ENCODE measurements around the gene RAPGEF2. TPM values are rescaled to one million over a fixed set of nuclear protein-coding genes. Genes with fewer than 3 reads are reported as not detected.
A peak's percentile ranks its signal among the peaks of the same experiment; 100 is the strongest.

Gene RAPGEF2
- total RNA-seq, 1 donor: 50.3 TPM

GRCh38 chr4:159395693-159396092 is 292.8 kb downstream of the RAPGEF2 start:
- no peak for DNase-seq (ENCODE audit: insufficient read length, low spot score, missing footprints)
- Histone ChIP-seq H2AFZ (ENCODE audit: low read length) (no peak overlapping the region), H3K4me1 (ENCODE audit: insufficient read depth, low read length) (peaks cover 11% of the 10 kb centered on the region), H3K4me3 (ENCODE audit: insufficient read depth, low read length) (no peak overlapping the region), H3K36me3 (ENCODE audit: insufficient read depth, low read length) (no peaks in the 10 kb centered on the region), H3K79me2 (ENCODE audit: insufficient read depth, low read length) (no peaks in the 10 kb centered on the region), H3K27me3 (ENCODE audit: insufficient read depth, low read length) (no peaks in the 10 kb centered on the region), H3K27ac (ENCODE audit: low read depth, low read length) (no peak overlapping the region), H4K20me1 (ENCODE audit: insufficient read depth, low read length) (no peaks in the 10 kb centered on the region), H3K9me3 (ENCODE audit: low read depth, low read length) (no peaks in the 10 kb centered on the region), H3K4me2 (ENCODE audit: insufficient read depth, low read length) (no peak overlapping the region)
- no peak for TF ChIP-seq CTCF (IDR thresholded peaks at IDR 0.05; ENCODE audit: extremely low read depth, low read depth, low read length)

GRCh38 chr4:159396151-159396550 is 293.3 kb downstream of the RAPGEF2 start:
- H4K20me1 ChIP-seq (ENCODE audit: insufficient read depth, low read length): no peaks in the 10 kb centered on the region
- H3K4me1 ChIP-seq (ENCODE audit: insufficient read depth, low read length): peaks cover 11% of the 10 kb centered on the region
- TF ChIP-seq CTCF (IDR thresholded peaks at IDR 0.05; ENCODE audit: extremely low read depth, low read depth, low read length): no peak
- H3K79me2 ChIP-seq (ENCODE audit: insufficient read depth, low read length): no peaks in the 10 kb centered on the region
- no peak overlapping the region for H3K27ac ChIP-seq (ENCODE audit: low read depth, low read length)
- DNase-seq (ENCODE audit: insufficient read length, low spot score, missing footprints): no peak
- H3K9me3 ChIP-seq (ENCODE audit: low read depth, low read length): no peaks in the 10 kb centered on the region
- H3K27me3 ChIP-seq (ENCODE audit: insufficient read depth, low read length): no peaks in the 10 kb centered on the region
- no peaks in the 10 kb centered on the region for H3K36me3 ChIP-seq (ENCODE audit: insufficient read depth, low read length)
- no peak overlapping the region for H3K4me3 ChIP-seq (ENCODE audit: insufficient read depth, low read length)
- H2AFZ ChIP-seq (ENCODE audit: low read length): no peak overlapping the region
- H3K4me2 ChIP-seq (ENCODE audit: insufficient read depth, low read length): no peak overlapping the region

- no peaks in the 10 kb centered on the region for H3K79me2 ChIP-seq (ENCODE audit: insufficient read depth, low read length)
- DNase-seq (ENCODE audit: insufficient read length, low spot score, missing footprints): no peak
- H3K4me3 ChIP-seq (ENCODE audit: insufficient read depth, low read length): no peak overlapping the region
- H3K36me3 ChIP-seq (ENCODE audit: insufficient read depth, low read length): no peaks in the 10 kb centered on the region
- peaks cover 19% of the 10 kb centered on the region for H3K4me1 ChIP-seq (ENCODE audit: insufficient read depth, low read length)
- H3K27me3 ChIP-seq (ENCODE audit: insufficient read depth, low read length): no peaks in the 10 kb centered on the region
- H3K27ac ChIP-seq (ENCODE audit: low read depth, low read length): peak overlapping the region; percentile 20
- peak; percentile 17 for TF ChIP-seq CTCF (IDR thresholded peaks at IDR 0.05; ENCODE audit: extremely low read depth, low read depth, low read length)
- peak overlapping the region; percentile 34 for H3K4me2 ChIP-seq (ENCODE audit: insufficient read depth, low read length)
- peak overlapping the region; percentile 77 for H2AFZ ChIP-seq (ENCODE audit: low read length)
- no peaks in the 10 kb centered on the region for H4K20me1 ChIP-seq (ENCODE audit: insufficient read depth, low read length)
- H3K9me3 ChIP-seq (ENCODE audit: low read depth, low read length): no peaks in the 10 kb centered on the region
Measured at GRCh38 chr4:159398236-159398638, 295.4 kb downstream of the RAPGEF2 start.

GRCh38 chr4:159400558-159401225 is 297.8 kb downstream of the RAPGEF2 start:
- no peak for TF ChIP-seq CTCF (IDR thresholded peaks at IDR 0.05; ENCODE audit: extremely low read depth, low read depth, low read length)
- no peak overlapping the region for H3K4me2 ChIP-seq (ENCODE audit: insufficient read depth, low read length)
- H2AFZ ChIP-seq (ENCODE audit: low read length): no peak overlapping the region
- H3K27me3 ChIP-seq (ENCODE audit: insufficient read depth, low read length): no peaks in the 10 kb centered on the region
- H3K27ac ChIP-seq (ENCODE audit: low read depth, low read length): no peak overlapping the region
- no peaks in the 10 kb centered on the region for H4K20me1 ChIP-seq (ENCODE audit: insufficient read depth, low read length)
- no peaks in the 10 kb centered on the region for H3K36me3 ChIP-seq (ENCODE audit: insufficient read depth, low read length)
- DNase-seq (ENCODE audit: insufficient read length, low spot score, missing footprints): no peak
- H3K4me3 ChIP-seq (ENCODE audit: insufficient read depth, low read length): no peak overlapping the region
- H3K9me3 ChIP-seq (ENCODE audit: low read depth, low read length): no peaks in the 10 kb centered on the region
- H3K79me2 ChIP-seq (ENCODE audit: insufficient read depth, low read length): no peaks in the 10 kb centered on the region
- H3K4me1 ChIP-seq (ENCODE audit: insufficient read depth, low read length): peaks cover 19% of the 10 kb centered on the region

All from osteoblast (primary cell).